GM10266 (cell line): Measurements from ENCODE around the gene SNX24.

Experiments used
- DNase-seq: peaks from one replicate; pipeline ENCODE4 v3.0.0; 2012; ENCODE audit errors: extremely low spot score
- CTCF ChIP-seq: IDR thresholded peaks from 2 replicates; pipeline ENCODE4 v1.5.1; 2012; ENCODE audit warnings: mild to moderate bottlenecking, low read depth; ENCODE audit not compliant: control insufficient read depth, insufficient read depth; ENCODE audit errors: missing control alignments

The SNX24 gene

GRCh38 chr5:123036391-123037103 is 191.1 kb downstream of the SNX24 start, which contains the start of gene PPIC:
TSS of gene PPIC (minus strand) at chr5:123036725. CDS start at chr5:123036625, 100 bp downstream.
- peak; percentile 63 for DNase-seq

GRCh38 chr5:123037104-123037418 is 191.6 kb downstream of the SNX24 start:
- TF ChIP-seq CTCF: no peak
- DNase-seq: no peak

More at GRCh38 chr5:123036391-123037103, 191.1 kb downstream of the SNX24 start, which contains the start of gene PPIC:
- no peak for TF ChIP-seq CTCF

- no peak for DNase-seq
- TF ChIP-seq CTCF: no peak
Observed at GRCh38 chr5:123039673-123040072, 194.3 kb downstream of the SNX24 start.

GRCh38 chr5:123044926-123045617 is 199.7 kb downstream of the SNX24 start:
- DNase-seq: no peak
- TF ChIP-seq CTCF: no peak

- TF ChIP-seq CTCF: no peak
- no peak for DNase-seq
Observed at GRCh38 chr5:123046222-123046621, 200.8 kb downstream of the SNX24 start.

GRCh38 chr5:123047706-123048105 is 202.3 kb downstream of the SNX24 start:
- no peak for DNase-seq
- TF ChIP-seq CTCF: no peak

GRCh38 chr5:123051206-123051605 is 205.8 kb downstream of the SNX24 start:
- no peak for TF ChIP-seq CTCF
- no peak for DNase-seq
